NOMO-1 (cell line): ENCODE results near the gene SNX10.

Source experiments
- DNase-seq, 2 experiments: peaks; one replicate each; lab custom pipeline; 2025; ENCODE audit not compliant: unreplicated experiment in 2 of 2; lab: John Stamatoyannopoulos, UW

SNX10 gene

GRCh38 chr7:26365077-26365900, 73.6 kb downstream of the SNX10 start:
- peak; percentile 86 to 92 for DNase-seq

- DNase-seq = no peak
Observed at GRCh38 chr7:26365901-26366275, 74.2 kb downstream of the SNX10 start.

GRCh38 chr7:26367219-26367711, 75.6 kb downstream of the SNX10 start:
- DNase-seq = no peak

- no peak for DNase-seq
Observed at GRCh38 chr7:26368542-26368941, 76.9 kb downstream of the SNX10 start.

- peak in 1 of 2 experiments; percentile 49 for DNase-seq
Observed at GRCh38 chr7:26369593-26369992, 77.9 kb downstream of the SNX10 start.

GRCh38 chr7:26370011-26370410, 78.3 kb downstream of the SNX10 start:
- peak in 1 of 2 experiments; percentile 26 for DNase-seq

GRCh38 chr7:26372249-26372648, 80.6 kb downstream of the SNX10 start:
- DNase-seq = no peak

GRCh38 chr7:26372704-26373103, 81.0 kb downstream of the SNX10 start:
- no peak for DNase-seq

- no peak for DNase-seq
Observed at GRCh38 chr7:26374647-26375373, 83.1 kb downstream of the SNX10 start.

GRCh38 chr7:26375726-26376174, 84.1 kb downstream of the SNX10 start:
- DNase-seq = peak in 1 of 2 experiments; percentile 20

- peak; percentile 35 to 55 for DNase-seq
Observed at GRCh38 chr7:26376175-26376917, 84.7 kb downstream of the SNX10 start.

- DNase-seq = no peak
Observed at GRCh38 chr7:26378016-26378415, 86.4 kb downstream of the SNX10 start.

- no peak for DNase-seq
Observed at GRCh38 chr7:26379711-26380110, 88.0 kb downstream of the SNX10 start.

GRCh38 chr7:26381476-26382353, 90.1 kb downstream of the SNX10 start:
- peak in 1 of 2 experiments; percentile 12 for DNase-seq

- no peak for DNase-seq
Observed at GRCh38 chr7:26385240-26385639, 93.6 kb downstream of the SNX10 start.

GRCh38 chr7:26387731-26388130, 96.1 kb downstream of the SNX10 start:
- DNase-seq = no peak

- DNase-seq = peak; percentile 31 to 66
Observed at GRCh38 chr7:26388256-26388655, 96.6 kb downstream of the SNX10 start.

- DNase-seq = no peak
Observed at GRCh38 chr7:26390016-26390415, 98.4 kb downstream of the SNX10 start.

- no peak for DNase-seq
Observed at GRCh38 chr7:26393818-26394217, 102.2 kb downstream of the SNX10 start.

GRCh38 chr7:26397332-26397731, 105.7 kb downstream of the SNX10 start:
- no peak for DNase-seq
